ENCODE data around the gene IGF2BP2. TPM values are rescaled to one million over a fixed set of nuclear protein-coding genes. Genes with fewer than 3 reads are reported as not detected.

IGF2BP2 gene
- total and polyA plus RNA-seq, 2 experiments from 2014 or later = 88.9 to 91.8 TPM

DNA sequence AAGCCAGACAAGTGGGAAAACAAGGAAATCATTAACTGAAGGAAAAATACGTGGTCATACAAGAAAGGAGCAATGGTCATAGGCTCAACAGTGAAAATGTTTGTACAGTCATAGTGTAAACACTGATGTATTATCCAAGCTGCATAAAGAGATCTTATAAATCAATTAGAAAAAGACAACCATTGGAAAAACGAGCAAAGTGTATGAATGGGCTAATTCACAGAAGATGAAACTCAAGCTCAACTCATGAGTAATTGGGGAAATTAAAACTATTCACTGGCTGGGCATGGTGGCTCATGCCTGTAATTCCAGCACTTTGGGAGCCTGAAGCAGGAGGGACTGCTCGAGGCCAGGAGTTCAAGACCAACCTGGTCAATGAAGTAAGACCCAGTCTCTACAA lies 6.4 kb upstream of the IGF2BP2 start:
- no peaks in the 10 kb centered on the region for H3K9me2 ChIP-seq (replicated peaks; ENCODE audit: insufficient read depth)
- no peak overlapping the region for H2AFZ ChIP-seq
- H4K20me1 ChIP-seq (ENCODE audit: insufficient read depth, poor library complexity, severe bottlenecking) = no peaks in the 10 kb centered on the region
- H3K9me3 ChIP-seq (ENCODE audit: low read depth) = no peaks in the 10 kb centered on the region
- H3K27me3 ChIP-seq = no peaks in the 10 kb centered on the region
- no peak overlapping the region for H3K4me2 ChIP-seq
- WGBS (ENCODE audit: low lambda C conversion rate, missing lambda C conversion rate) = 79% methylated on average over 3 of the region's 3 CpGs
- H3K4me3 ChIP-seq = no peak overlapping the region
- H3K36me3 ChIP-seq (replicated peaks; ENCODE audit: insufficient read depth, low read depth) = no peaks in the 10 kb centered on the region
- no peak overlapping the region for H3K27ac ChIP-seq
- H3K79me2 ChIP-seq = peaks cover 22% of the 10 kb centered on the region
- no peaks in the 10 kb centered on the region for H3K4me1 ChIP-seq (ENCODE audit: insufficient read depth)
- no peak for DNase-seq (ENCODE audit: low spot score)
- TF ChIP-seq, protein P1, sequence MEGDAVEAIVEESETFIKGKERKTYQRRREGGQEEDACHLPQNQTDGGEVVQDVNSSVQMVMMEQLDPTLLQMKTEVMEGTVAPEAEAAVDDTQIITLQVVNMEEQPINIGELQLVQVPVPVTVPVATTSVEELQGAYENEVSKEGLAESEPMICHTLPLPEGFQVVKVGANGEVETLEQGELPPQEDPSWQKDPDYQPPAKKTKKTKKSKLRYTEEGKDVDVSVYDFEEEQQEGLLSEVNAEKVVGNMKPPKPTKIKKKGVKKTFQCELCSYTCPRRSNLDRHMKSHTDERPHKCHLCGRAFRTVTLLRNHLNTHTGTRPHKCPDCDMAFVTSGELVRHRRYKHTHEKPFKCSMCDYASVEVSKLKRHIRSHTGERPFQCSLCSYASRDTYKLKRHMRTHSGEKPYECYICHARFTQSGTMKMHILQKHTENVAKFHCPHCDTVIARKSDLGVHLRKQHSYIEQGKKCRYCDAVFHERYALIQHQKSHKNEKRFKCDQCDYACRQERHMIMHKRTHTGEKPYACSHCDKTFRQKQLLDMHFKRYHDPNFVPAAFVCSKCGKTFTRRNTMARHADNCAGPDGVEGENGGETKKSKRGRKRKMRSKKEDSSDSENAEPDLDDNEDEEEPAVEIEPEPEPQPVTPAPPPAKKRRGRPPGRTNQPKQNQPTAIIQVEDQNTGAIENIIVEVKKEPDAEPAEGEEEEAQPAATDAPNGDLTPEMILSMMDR (IDR thresholded peaks at IDR 0.05; ENCODE audit: poor library complexity) = no peak
- TF ChIP-seq EZH2phosphoT487 (IDR thresholded peaks at IDR 0.05; ENCODE audit: low read depth, severe bottlenecking, unreplicated experiment) = no peak
- TF ChIP-seq EZH2 (IDR thresholded peaks at IDR 0.05; ENCODE audit: borderline replicate concordance) = no peak

DNA sequence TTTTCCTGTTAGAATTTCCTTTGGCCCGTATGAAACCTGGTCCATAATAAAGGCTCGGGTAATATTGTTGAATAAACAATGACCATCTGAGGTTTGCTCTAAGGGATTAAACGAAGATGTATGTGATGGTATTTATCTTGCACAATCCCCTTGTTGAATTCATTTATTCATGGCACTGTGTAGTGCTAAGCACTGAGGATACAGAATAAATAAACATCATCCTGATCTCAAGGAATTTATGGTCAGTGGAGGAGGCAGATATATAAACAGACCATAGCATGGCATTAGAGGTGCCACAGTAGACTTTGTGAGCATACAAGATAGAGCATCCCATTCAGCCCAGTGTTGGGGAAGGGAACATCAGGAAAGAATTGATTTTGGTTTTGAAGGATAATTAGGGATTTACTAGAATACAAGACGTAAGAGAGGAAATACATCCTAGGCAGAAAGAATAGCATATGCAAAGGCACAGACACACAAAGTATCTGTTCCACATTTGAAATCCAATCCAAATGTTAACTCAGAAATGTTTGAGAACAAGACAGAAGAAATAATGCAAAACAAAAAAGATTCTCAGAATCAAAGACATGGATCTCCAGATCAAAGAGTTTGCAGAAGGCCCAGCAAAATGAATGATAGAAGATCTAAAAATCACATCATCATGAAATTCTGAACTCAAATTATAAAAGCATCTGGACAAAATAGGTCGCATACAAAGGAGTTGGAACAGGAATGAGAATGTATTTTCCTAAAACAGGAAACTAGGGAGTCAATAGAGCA lies 5.4 kb upstream of the IGF2BP2 start:
- Histone ChIP-seq H2AFZ (no peak overlapping the region), H3K9me3 (ENCODE audit: low read depth) (no peaks in the 10 kb centered on the region), H3K27ac (no peak overlapping the region), H3K36me3 (replicated peaks; ENCODE audit: insufficient read depth, low read depth) (no peaks in the 10 kb centered on the region), H3K27me3 (no peaks in the 10 kb centered on the region), H3K9me2 (replicated peaks; ENCODE audit: insufficient read depth) (no peaks in the 10 kb centered on the region), H3K4me2 (no peak overlapping the region), H4K20me1 (ENCODE audit: insufficient read depth, poor library complexity, severe bottlenecking) (no peaks in the 10 kb centered on the region), H3K4me3 (no peak overlapping the region), H3K4me1 (ENCODE audit: insufficient read depth) (no peaks in the 10 kb centered on the region), H3K79me2 (peaks cover 28% of the 10 kb centered on the region)
- no peak for DNase-seq (ENCODE audit: low spot score)
- TF ChIP-seq EZH2 (IDR thresholded peaks at IDR 0.05; ENCODE audit: borderline replicate concordance) (no peak), EZH2phosphoT487 (IDR thresholded peaks at IDR 0.05; ENCODE audit: low read depth, severe bottlenecking, unreplicated experiment) (no peak)
- TF ChIP-seq, protein P1 (IDR thresholded peaks at IDR 0.05; ENCODE audit: poor library complexity) = no peak
- 86% methylated on average over 5 of the region's 5 CpGs for WGBS (ENCODE audit: low lambda C conversion rate, missing lambda C conversion rate)

DNA sequence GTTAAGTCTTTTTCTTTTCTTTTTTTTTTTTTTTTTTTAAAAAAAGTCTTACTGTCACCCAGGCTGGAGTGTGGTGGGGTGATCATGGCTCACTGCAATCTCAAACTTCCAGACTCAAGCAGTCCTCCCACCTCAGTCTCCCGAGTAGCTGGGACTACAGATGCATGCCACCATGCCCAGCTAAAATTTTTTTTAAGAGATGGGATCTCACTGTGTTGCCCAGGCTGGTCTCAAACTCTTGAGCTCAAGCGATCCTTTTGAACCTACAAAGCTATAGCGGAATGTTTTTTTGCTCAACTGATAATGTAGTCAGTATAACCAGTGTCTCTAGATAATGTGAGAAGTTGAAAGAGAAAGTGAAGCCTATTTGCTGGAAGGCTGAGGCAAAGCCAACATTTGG lies 3.9 kb upstream of the IGF2BP2 start:
- TF ChIP-seq, protein P1 (IDR thresholded peaks at IDR 0.05; ENCODE audit: poor library complexity) = no peak
- TF ChIP-seq EZH2 (IDR thresholded peaks at IDR 0.05; ENCODE audit: borderline replicate concordance) (no peak), EZH2phosphoT487 (IDR thresholded peaks at IDR 0.05; ENCODE audit: low read depth, severe bottlenecking, unreplicated experiment) (no peak)

More for the DNA sequence above, 3.9 kb upstream of the IGF2BP2 start:
- Histone ChIP-seq H3K4me3 (no peak overlapping the region), H3K79me2 (peaks cover 35% of the 10 kb centered on the region), H3K4me1 (ENCODE audit: insufficient read depth) (no peaks in the 10 kb centered on the region), H3K36me3 (replicated peaks; ENCODE audit: insufficient read depth, low read depth) (no peaks in the 10 kb centered on the region), H3K9me3 (ENCODE audit: low read depth) (no peaks in the 10 kb centered on the region), H3K9me2 (replicated peaks; ENCODE audit: insufficient read depth) (no peaks in the 10 kb centered on the region), H3K27ac (no peak overlapping the region), H3K4me2 (no peak overlapping the region), H2AFZ (no peak overlapping the region), H4K20me1 (ENCODE audit: insufficient read depth, poor library complexity, severe bottlenecking) (no peaks in the 10 kb centered on the region), H3K27me3 (no peaks in the 10 kb centered on the region)
- WGBS (ENCODE audit: low lambda C conversion rate, missing lambda C conversion rate) = 92% methylated on average over 3 of the region's 3 CpGs
- DNase-seq (ENCODE audit: low spot score) = no peak

Measured in hepatocyte (in vitro differentiated cells).